MCF 10A (cell line): ENCODE results near the gene PATL2. TPM values are rescaled to one million over a fixed set of nuclear protein-coding genes. Genes with fewer than 3 reads are reported as not detected.

Experiments used
- BruUV-seq: library from RNA; stranded (reverse); fragments of 400-500 nt; replicated peaks from 2 replicates; lab custom pipeline; 2021; lab: Mats Ljungman, UMichigan
- CTCF ChIA-PET: fragments of 300-600 bp; sonication (Branson Sonifier 250); formaldehyde crosslinking; extraction: SDS; loops from one replicate; lab custom pipeline; 2021; ENCODE audit warnings: antibody characterized with exemption, inconsistent platforms; lab: Yijun Ruan, JAX
- POLR2A ChIA-PET: fragments of 300-600, 350-650 bp; sonication (Branson Sonifier 250); formaldehyde crosslinking; extraction: SDS; loops from one replicate; lab custom pipeline; 2020; ENCODE audit warnings: antibody characterized with exemption, inconsistent platforms; lab: Yijun Ruan, JAX
- DNase-seq: peaks from one replicate; pipeline ENCODE4 v3.0.0-alpha.2; 2018; ENCODE audit not compliant: unreplicated experiment
- H3K27ac Mint-ChIP-seq: one replicate; pipeline ENCODE4 v1.8.0; 2022; ENCODE audit warnings: mild to moderate bottlenecking, low read depth, mixed read lengths; ENCODE audit not compliant: unreplicated experiment
- H3K27me3 Mint-ChIP-seq: one replicate; pipeline ENCODE4 v1.8.0; 2022; ENCODE audit warnings: mixed read lengths; ENCODE audit not compliant: insufficient read depth, unreplicated experiment
- H3K36me3 Mint-ChIP-seq: one replicate; pipeline ENCODE4 v1.8.0; 2022; ENCODE audit warnings: mild to moderate bottlenecking, moderate library complexity, mixed read lengths; ENCODE audit not compliant: insufficient read depth, unreplicated experiment
- H3K4me1 Mint-ChIP-seq: one replicate; pipeline ENCODE4 v1.8.0; 2022; ENCODE audit warnings: mixed read lengths; ENCODE audit not compliant: insufficient read depth, unreplicated experiment
- H3K4me3 Mint-ChIP-seq: one replicate; pipeline ENCODE4 v1.8.0; 2022; ENCODE audit warnings: mild to moderate bottlenecking, moderate library complexity, mixed read lengths; ENCODE audit not compliant: unreplicated experiment
- H3K9me3 Mint-ChIP-seq: one replicate; pipeline ENCODE4 v1.8.0; 2022; ENCODE audit warnings: mixed read lengths; ENCODE audit not compliant: unreplicated experiment
- intact Hi-C: fragments of 100-400 bp; cut with micrococcal nuclease; formaldehyde crosslinking; loops from 2 replicates; pipeline ENCODE4 v1.14.1; 2022
- total RNA-seq: library from RNA; stranded (reverse); gene quantifications from 2 replicates; pipeline ENCODE4 v1.2.3, GENCODE V29; 2022
- TF ChIP-seq, protein P1 (sequence below): fragments of 200-600 bp; IDR thresholded peaks from one replicate; pipeline ENCODE4 v1.8.0; 2022; ENCODE audit warnings: antibody characterized with exemption, mild to moderate bottlenecking; ENCODE audit not compliant: unreplicated experiment

PATL2 gene
- total RNA-seq, 1 experiment from 2014 or later: 0.16 TPM

DNA sequence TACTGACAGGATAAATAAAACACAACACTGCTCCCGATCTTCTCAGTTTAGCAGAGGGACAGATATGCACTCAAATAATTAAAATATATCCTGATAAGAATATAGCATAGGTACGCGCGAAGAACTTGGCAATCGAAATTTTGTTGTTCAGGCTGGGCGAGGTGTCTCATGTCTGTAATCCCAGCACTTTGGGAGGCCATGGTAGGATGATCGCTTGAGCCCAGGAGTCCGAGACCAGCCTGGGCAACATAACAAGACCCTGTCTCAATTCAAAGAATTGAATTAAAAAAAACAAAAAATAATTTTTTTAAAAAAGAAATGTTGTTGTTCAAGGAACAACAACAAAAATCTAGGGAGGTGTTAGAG lies 7.8 kb upstream of the PATL2 start:
- no peak overlapping the region for H3K27ac Mint-ChIP-seq
- intact Hi-C loops: no loop called here
- H3K4me1 Mint-ChIP-seq: peaks cover 16% of the 10 kb centered on the region
- H3K27me3 Mint-ChIP-seq: no peaks in the 10 kb centered on the region
- no peaks in the 10 kb centered on the region for H3K9me3 Mint-ChIP-seq
- POLR2A ChIA-PET: interaction anchor here (1.0 to 2.7 kb wide), 4 partner anchors 9 to 55 kb away, joined by 3 to 13 read pairs (median 4); no protein-coding TSS in a partner anchor
- DNase-seq: no peak
- CTCF ChIA-PET: interaction anchor here (0.7 to 1.7 kb wide), 2 partner anchors 55 to 813 kb away, joined by 4 to 6 read pairs; no protein-coding TSS in a partner anchor
- peaks cover 48% of the 10 kb centered on the region for H3K36me3 Mint-ChIP-seq
- BruUV-seq: no TSS peak
- TF ChIP-seq, protein P1, sequence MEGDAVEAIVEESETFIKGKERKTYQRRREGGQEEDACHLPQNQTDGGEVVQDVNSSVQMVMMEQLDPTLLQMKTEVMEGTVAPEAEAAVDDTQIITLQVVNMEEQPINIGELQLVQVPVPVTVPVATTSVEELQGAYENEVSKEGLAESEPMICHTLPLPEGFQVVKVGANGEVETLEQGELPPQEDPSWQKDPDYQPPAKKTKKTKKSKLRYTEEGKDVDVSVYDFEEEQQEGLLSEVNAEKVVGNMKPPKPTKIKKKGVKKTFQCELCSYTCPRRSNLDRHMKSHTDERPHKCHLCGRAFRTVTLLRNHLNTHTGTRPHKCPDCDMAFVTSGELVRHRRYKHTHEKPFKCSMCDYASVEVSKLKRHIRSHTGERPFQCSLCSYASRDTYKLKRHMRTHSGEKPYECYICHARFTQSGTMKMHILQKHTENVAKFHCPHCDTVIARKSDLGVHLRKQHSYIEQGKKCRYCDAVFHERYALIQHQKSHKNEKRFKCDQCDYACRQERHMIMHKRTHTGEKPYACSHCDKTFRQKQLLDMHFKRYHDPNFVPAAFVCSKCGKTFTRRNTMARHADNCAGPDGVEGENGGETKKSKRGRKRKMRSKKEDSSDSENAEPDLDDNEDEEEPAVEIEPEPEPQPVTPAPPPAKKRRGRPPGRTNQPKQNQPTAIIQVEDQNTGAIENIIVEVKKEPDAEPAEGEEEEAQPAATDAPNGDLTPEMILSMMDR: no peak
- H3K4me3 Mint-ChIP-seq: no peak overlapping the region

DNA sequence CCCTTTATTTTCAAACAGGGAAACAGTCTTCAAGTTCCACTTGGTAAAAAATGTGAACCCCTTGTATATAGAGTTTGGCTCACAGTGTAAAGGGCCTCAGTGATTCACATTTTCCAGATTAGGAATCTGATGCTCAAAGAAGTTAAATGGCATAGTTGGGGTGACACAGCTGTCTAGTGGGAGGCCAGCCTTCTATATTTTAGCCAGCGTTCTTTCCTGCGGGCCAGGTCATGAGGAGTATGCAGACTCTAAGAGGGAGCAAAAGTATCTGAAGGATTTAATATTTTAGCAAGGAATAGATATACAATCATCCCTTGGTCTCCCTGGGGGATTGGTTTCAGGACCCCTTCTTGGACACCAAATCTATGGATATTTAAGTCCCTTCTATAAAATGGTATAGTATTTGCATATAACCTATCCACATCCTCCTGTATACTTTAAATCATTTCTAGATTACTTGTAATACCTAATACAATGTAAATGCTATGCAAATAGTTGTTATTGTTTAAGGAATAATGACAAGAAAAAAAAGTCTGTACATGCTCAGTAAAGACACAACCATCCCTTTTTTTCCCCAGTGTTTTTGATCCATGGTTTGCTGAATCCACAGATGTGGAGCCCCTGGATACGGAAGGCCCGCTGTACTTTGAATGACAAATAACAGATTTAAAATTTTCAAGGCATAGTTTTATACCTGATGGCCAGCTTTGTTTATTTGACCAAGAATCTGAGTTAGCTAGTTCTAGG lies 7.2 kb upstream of the PATL2 start:
- peaks cover 21% of the 10 kb centered on the region for H3K4me1 Mint-ChIP-seq
- ChIA-PET CTCF (interaction anchor here (0.7 to 1.7 kb wide), 2 partner anchors 54 to 813 kb away, joined by 4 to 6 read pairs; no protein-coding TSS in a partner anchor), POLR2A (interaction anchor here (0.9 to 2.7 kb wide), 5 partner anchors 10 to 54 kb away, joined by 3 to 13 read pairs (median 4); no protein-coding TSS in a partner anchor)
- no peak for DNase-seq
- no peaks in the 10 kb centered on the region for H3K9me3 Mint-ChIP-seq
- no TSS peak for BruUV-seq
- H3K27ac Mint-ChIP-seq: no peak overlapping the region
- H3K4me3 Mint-ChIP-seq: no peak overlapping the region
- TF ChIP-seq, protein P1: no peak
- intact Hi-C loops: no loop called here
- H3K27me3 Mint-ChIP-seq: no peaks in the 10 kb centered on the region
- H3K36me3 Mint-ChIP-seq: peaks cover 53% of the 10 kb centered on the region

DNA sequence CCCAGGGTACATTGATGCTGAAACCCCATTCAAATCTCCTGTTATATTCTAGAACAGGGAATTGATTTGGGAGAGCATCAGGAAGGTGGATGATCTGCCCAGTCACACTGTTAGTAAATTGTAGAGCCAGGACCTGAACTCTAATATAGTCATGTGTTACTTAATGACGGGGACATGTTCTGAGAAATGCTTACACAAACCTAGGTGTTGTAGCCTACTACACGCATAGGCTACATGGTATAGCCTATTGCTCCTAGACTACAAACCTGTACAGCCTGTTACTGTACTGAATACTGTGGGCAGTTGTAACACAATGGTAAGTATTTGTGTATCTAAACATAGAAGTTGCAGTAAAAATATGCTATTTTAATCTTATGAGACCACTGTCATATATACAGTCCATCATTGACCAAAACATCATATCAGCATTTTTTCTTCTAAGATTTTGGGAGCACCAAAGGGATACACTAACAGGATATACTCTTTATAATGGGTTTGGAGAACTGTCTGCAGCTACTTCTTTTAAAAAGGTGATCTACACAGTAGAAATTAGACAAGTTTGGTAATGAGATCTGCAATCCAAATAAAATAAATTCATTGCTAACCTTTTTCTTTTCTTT lies 6.0 kb upstream of the PATL2 start:
- peaks cover 23% of the 10 kb centered on the region for H3K4me1 Mint-ChIP-seq
- intact Hi-C loops: no loop called here
- no peaks in the 10 kb centered on the region for H3K9me3 Mint-ChIP-seq
- ChIA-PET POLR2A (interaction anchor here (0.9 kb wide), 1 partner anchor 12 kb away, joined by 4 read pairs; no protein-coding TSS in a partner anchor), CTCF (interaction anchor here (1.1 kb wide), 1 partner anchor 137 kb away, joined by 3 read pairs; no protein-coding TSS in a partner anchor)
- BruUV-seq: no TSS peak
- H3K27ac Mint-ChIP-seq: no peak overlapping the region
- DNase-seq: no peak
- peaks cover 59% of the 10 kb centered on the region for H3K36me3 Mint-ChIP-seq
- H3K4me3 Mint-ChIP-seq: no peak overlapping the region
- TF ChIP-seq, protein P1: no peak
- no peaks in the 10 kb centered on the region for H3K27me3 Mint-ChIP-seq

DNA sequence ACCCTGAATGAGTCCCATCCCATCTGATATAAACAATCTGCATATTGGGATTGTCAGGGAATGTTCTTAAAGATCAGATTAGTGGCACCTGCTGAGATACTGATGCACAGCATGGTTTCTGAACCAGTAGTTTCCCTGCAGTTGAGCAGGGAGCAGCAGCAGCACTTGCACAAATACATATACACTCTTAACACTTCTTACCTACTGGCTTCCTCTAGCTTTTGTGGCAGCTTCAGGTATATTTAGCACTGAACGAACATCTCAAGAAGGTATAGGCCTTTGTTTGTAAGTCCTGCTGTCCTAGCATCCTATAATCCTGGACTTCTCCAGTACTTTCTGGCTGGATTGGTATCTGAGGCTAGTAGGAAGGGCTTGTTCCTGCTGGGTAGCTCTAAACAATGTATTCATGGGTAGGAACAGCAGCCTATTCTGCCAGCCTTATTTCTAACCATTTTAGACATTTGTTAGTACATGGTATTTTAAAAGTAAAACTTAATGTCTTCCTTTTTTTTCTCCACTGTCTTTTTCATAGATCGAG lies 4.7 kb upstream of the PATL2 start:
- no TSS peak for BruUV-seq
- ChIA-PET CTCF (interaction anchor here (0.6 to 2.6 kb wide), 6 partner anchors 13 to 138 kb away, joined by 3 to 26 read pairs (median 4); partner anchors contain the start of genes SPG11 and TRIM69), POLR2A (interaction anchor here (0.7 to 7.2 kb wide), 3 partner anchors 13 to 51 kb away, joined by 3 to 340 read pairs (median 148); partner anchors contain the start of gene SPG11)
- H3K27ac Mint-ChIP-seq: no peak overlapping the region
- TF ChIP-seq, protein P1: no peak
- H3K36me3 Mint-ChIP-seq: peaks cover 70% of the 10 kb centered on the region
- H3K9me3 Mint-ChIP-seq: no peaks in the 10 kb centered on the region
- intact Hi-C loops: no loop called here
- H3K27me3 Mint-ChIP-seq: no peaks in the 10 kb centered on the region
- H3K4me1 Mint-ChIP-seq: peaks cover 23% of the 10 kb centered on the region
- no peak for DNase-seq
- H3K4me3 Mint-ChIP-seq: no peak overlapping the region
